ENCODE measurements around the gene GRM7.

GRCh38 chr3:7760718-7761117 lies 899.8 kb downstream of the GRM7 start:
- TF ChIP-seq MAZ (IDR thresholded peaks at IDR 0.05; ENCODE audit: borderline replicate concordance, low read depth, low read length) (no peak), RFX5 (IDR thresholded peaks at IDR 0.05; ENCODE audit: low read depth, low read length) (no peak), POLR2A (IDR thresholded peaks at IDR 0.05; ENCODE audit: low read depth, low read length) (no peak), BHLHE40 (IDR thresholded peaks at IDR 0.05; ENCODE audit: low read depth, low read length) (no peak), CEBPB (IDR thresholded peaks at IDR 0.05; ENCODE audit: low read depth, low read length) (no peak), USF2 (IDR thresholded peaks at IDR 0.05; ENCODE audit: low read depth, low read length) (no peak), RAD21 (IDR thresholded peaks at IDR 0.05; ENCODE audit: low read length) (no peak), SMC3 (IDR thresholded peaks at IDR 0.05; ENCODE audit: low read depth, low read length) (no peak), FOS (IDR thresholded peaks at IDR 0.05; ENCODE audit: low read depth, low read length) (no peak)
- TF ChIP-seq, protein P1, sequence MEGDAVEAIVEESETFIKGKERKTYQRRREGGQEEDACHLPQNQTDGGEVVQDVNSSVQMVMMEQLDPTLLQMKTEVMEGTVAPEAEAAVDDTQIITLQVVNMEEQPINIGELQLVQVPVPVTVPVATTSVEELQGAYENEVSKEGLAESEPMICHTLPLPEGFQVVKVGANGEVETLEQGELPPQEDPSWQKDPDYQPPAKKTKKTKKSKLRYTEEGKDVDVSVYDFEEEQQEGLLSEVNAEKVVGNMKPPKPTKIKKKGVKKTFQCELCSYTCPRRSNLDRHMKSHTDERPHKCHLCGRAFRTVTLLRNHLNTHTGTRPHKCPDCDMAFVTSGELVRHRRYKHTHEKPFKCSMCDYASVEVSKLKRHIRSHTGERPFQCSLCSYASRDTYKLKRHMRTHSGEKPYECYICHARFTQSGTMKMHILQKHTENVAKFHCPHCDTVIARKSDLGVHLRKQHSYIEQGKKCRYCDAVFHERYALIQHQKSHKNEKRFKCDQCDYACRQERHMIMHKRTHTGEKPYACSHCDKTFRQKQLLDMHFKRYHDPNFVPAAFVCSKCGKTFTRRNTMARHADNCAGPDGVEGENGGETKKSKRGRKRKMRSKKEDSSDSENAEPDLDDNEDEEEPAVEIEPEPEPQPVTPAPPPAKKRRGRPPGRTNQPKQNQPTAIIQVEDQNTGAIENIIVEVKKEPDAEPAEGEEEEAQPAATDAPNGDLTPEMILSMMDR (conservative IDR thresholded peaks at IDR 0.05; ENCODE audit: low read depth, low read length) = no peak

Measured in IMR-90 (cell line).